NCI-H2081 (cell line): ENCODE results near the gene SHISAL2B.
A peak's percentile ranks its signal among the peaks of the same experiment; 100 is the strongest.
"Not testable (repeated sequence)": the region's sequence is repeated elsewhere in the genome, so short reads cannot be mapped to it uniquely, and the experiment has no call there.

Experiments
- DNase-seq, 2 experiments: peaks; one replicate each; lab custom pipeline; 2025; lab: John Stamatoyannopoulos, UW

The SHISAL2B gene

GRCh38 chr5:64690417-64691151 lies at the start of gene SHISAL2B:
TSS of gene SHISAL2B (plus strand) at chr5:64690503. CDS start at chr5:64690624, 121 bp downstream.
- DNase-seq = peak in 1 of 2 experiments; percentile 52

DNA sequence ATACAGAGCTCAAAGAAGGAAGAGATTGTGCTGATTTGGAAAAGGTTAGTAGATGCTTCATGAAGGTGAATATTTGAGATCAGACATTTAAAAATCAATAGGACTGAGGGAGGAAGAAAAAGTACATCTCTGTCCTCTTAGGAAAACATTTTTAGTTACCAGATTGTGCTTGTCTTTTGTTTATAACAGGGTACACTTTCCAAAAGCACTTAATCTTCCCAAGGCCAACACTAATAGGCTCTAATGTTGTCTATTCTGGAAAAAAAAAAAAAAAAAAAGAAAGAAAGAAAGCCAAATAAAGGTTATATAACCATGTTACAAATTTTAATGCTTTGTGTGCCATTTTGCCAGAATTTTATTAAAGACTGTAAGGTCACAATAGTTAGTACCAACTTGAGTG lies 45.5 kb upstream of the SHISAL2B start:
- DNase-seq = no peak

DNA sequence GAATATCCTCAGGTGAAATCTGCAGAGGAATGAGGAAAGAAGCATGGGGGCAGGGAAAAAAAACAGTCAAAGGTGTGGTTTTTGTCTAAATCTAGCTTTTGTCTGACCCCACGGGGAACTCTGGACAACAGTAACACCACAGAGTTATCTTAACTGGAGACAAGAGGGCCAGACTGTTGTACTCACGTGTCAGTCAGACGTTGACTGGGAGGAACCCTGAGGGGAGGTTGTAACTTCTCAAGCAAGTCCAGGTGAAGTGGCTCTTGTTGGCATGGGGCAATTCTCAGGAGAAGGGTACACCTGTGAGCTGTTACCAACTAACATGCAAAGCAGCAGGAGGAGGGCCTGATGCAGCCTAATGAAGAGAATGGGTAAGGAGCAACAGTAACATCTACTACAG lies 44.1 kb upstream of the SHISAL2B start:
- DNase-seq = no peak

DNA sequence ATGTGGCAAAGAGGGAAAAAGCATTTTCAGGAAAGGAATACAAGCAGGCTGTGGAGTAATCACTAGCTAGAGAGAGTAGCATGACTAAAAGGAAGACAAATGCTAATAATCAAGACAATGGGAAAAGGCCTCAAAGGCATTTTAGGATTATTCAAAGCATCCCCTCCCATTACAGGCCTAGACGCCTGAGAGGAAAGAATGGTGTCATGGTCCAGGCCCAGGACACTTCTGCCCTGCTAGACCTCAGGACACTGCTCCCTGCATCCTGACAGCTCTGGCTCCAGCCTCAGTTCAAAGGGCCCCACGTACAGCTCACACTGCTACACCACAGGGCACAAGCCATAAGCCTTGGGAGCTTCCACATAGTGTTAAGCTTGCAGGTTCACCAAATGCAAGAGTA lies 40.8 kb upstream of the SHISAL2B start:
- DNase-seq = no peak

GRCh38 chr5:64653766-64654560 lies 36.3 kb upstream of the SHISAL2B start:
- DNase-seq = no peak

GRCh38 chr5:64654561-64654938 lies 35.8 kb upstream of the SHISAL2B start:
- no peak for DNase-seq

DNA sequence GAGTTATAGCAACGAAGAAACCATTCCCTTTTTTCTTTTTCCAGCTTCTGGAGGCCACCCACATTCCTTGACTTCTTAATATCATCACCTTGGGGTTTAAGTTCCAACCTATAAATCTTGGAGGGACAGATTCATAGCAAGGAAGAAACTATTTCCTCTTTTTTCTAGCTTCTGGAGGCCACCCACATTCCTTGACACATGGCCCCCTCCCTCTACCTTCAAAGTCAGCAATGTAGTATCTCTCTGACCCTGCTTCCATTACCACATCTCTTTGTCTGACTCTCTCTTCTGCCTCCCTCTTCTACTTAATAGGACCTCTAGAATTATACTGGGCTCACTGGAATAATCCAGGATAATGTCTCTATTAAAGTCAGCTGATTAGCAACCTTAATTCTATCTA lies 34.7 kb upstream of the SHISAL2B start:
- no peak for DNase-seq

DNA sequence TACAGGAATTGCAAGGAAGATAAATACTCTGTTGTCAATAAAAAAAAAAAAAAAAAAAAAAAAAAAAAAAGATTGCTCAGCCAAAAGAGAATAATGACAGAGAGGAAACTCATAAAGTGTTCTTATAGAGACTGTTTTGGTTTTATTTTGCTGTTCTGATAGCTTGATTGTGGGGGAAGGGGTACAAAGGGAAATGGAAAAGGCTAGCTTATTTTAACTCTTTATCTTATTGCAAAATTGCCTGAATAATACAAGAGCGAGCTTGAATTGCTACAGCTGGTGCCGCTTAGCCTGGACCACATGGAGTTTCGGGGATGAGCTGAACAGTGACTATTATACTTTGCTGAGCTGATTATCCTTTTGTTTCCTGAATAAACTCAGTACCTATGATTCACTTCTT lies 31.0 kb upstream of the SHISAL2B start:
- DNase-seq = peak in 1 of 2 experiments; percentile 25

GRCh38 chr5:64663181-64663580 lies 27.1 kb upstream of the SHISAL2B start:
- DNase-seq = not testable (repeated sequence)

- DNase-seq = peak in 1 of 2 experiments; percentile 60
Measured at GRCh38 chr5:64665243-64665642, 25.1 kb upstream of the SHISAL2B start.

- DNase-seq = no peak
Measured at GRCh38 chr5:64666078-64666477, 24.2 kb upstream of the SHISAL2B start.

DNA sequence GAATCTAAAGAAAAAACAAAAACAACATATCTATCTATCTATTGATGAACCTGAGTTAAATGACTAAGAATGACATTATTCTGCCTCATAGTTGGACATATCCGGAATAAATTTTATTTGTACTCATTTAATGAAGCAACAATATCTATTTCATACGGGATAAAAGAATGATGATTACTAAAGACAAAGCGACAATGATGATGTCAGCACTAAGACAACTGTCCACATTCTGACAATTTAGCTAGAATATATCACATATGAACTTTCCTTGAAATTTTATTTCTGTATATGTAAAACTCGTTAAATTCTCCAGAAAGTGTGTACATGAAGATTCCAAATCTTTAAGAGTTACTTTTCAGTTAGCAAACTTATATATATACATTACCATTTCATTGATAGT lies 23.2 kb upstream of the SHISAL2B start:
- DNase-seq = no peak

DNA sequence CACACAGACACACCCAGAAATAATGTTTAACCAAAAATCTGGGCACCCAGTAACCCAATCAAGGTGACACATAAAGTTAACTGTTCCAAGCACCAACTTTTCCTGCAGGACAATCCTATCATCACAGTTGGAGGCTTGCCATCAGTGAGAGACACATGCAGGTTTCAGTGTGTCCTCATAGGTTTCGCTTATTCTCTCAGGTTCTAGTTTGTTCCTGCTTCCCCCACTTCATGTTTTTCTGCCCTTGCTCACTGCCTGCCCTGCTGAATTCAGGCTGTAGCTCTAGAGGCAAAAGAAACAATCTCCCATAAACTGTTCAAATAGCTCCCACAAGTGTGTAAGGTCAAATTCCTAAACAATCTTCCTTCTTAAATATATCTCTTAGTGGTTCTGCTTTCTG lies 20.0 kb upstream of the SHISAL2B start:
- DNase-seq = no peak

GRCh38 chr5:64671678-64672077 lies 18.6 kb upstream of the SHISAL2B start:
- no peak for DNase-seq

GRCh38 chr5:64678374-64678773 lies 11.9 kb upstream of the SHISAL2B start:
- DNase-seq = no peak

DNA sequence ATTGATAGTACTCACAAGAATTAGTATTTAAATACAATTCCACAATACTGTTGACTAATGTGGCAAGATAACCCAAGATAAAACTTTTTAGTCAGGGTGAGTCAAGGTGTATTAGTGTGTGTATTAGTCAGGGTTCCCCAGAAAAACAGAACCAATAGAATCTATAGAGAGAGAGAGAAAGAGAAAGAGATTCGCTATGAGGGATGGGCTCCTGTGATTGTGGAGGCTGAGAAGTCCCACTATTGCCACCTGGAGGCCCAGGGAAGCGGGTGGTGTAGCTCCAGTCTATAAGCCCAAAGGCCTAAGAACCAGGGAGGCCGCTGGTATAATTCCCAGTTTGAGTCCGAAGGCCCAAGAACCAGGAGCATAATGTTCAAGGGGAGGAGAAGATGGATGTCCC lies 10.0 kb upstream of the SHISAL2B start:
- no peak for DNase-seq

GRCh38 chr5:64682608-64683007 lies 7.7 kb upstream of the SHISAL2B start:
- no peak for DNase-seq

- peak; percentile 28 to 81 for DNase-seq
Measured at GRCh38 chr5:64685866-64686265, 4.4 kb upstream of the SHISAL2B start.

- peak; percentile 13 to 56 for DNase-seq
Measured at GRCh38 chr5:64688391-64688790, 1.9 kb upstream of the SHISAL2B start.

- DNase-seq = no peak
Measured at GRCh38 chr5:64688965-64689364, 1.3 kb upstream of the SHISAL2B start.

GRCh38 chr5:64690104-64690416 lies 243 bp upstream of the SHISAL2B start:
- no peak for DNase-seq

- no peak for DNase-seq
Measured at GRCh38 chr5:64691291-64691690, 988 bp downstream of the SHISAL2B start.

DNA sequence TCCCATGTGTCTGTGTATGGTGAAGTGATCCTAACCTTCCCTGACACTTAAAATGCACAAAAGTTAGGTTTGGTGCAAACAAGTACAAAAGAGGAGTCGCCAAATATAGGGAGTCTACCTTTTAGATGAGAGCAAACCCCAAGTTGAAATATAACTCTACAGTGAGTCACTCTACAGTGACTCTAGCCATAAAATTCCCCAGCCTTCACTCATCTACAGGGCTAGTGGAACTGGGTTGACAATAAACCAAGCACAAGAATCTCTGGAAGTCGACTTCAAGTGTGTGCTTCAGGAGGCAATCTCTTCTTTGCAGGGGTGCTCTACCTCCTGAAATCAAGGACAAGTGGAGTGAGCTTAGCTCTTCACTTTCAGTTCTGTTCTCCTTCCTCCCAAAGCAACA lies 3.3 kb downstream of the SHISAL2B start:
- DNase-seq = no peak

DNA sequence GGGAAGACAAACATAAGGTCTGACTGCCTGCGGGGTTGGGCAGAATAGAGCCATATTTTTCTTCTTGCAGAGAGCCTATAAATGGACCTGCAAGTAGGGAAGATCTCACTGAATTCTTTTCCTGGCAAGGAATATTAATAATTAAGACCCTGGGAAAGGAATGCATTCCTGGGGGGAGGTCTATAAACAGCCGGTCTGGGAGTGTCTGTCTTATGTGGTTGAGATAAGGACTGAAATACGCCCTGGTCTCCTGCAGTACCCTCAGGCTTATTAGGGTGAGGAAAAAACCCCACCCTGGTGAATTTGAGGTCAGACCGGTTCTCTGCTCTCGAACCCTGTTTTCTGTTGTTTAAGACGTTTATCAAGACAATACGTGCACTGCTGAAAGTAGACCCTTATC lies 6.1 kb downstream of the SHISAL2B start:
- not testable (repeated sequence) for DNase-seq
